HG03457 (cell line): ENCODE measurements around the gene EVC.
"Not testable (repeated sequence)": the region's sequence is repeated elsewhere in the genome, so short reads cannot be mapped to it uniquely, and the experiment has no call there.

Source experiments
- ATAC-seq: cut with Tn5 transposase; IDR thresholded peaks from one replicate; pipeline ENCODE4 v1.9.1; 2021; ENCODE audit warnings: moderate number of reproducible peaks; ENCODE audit not compliant: unreplicated experiment

EVC gene

DNA sequence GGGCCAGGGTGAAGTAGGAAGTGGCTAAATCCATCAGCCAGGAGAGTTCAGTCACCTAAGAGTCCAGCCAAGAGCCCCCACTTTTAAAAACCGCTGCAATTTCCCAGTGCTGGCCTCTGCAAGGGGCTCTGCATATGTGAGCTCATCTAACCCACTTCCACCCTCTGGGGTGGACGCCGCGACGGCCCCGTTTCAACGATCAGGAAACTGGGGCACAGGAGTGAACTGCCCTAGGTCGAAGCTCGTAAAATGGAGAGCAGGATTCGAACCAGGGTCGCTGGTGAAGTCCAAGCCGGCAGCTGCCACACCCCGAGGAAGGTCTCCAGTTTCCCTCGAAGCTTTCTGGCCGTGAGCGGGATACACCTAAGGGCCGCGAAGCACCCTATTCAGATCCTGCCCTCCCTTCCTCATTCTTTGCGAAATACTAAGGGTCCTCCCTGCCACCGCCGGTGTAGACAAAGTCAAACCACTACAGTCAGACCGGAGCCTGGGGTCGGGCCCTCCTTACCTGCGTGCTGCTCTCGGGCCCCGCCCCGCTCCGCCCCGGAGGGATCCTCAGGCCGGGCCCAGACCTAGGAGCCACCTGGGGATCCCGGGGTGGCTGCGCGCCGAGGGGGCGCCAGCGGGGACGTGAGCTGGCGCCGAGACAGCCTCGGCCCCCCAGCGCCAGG lies 3.1 kb upstream of the EVC start:
- no peak for ATAC-seq

- ATAC-seq, result no peak
Measured at GRCh38 chr4:5708449-5709206, 2.4 kb upstream of the EVC start, which contains the start of gene EVC2. Gene EVC2 (minus strand): TSS chr4:5708559. CDS start chr4:5708513, 46 bp downstream.

- no peak for ATAC-seq
Measured at GRCh38 chr4:5709207-5709575, 1.8 kb upstream of the EVC start.

DNA sequence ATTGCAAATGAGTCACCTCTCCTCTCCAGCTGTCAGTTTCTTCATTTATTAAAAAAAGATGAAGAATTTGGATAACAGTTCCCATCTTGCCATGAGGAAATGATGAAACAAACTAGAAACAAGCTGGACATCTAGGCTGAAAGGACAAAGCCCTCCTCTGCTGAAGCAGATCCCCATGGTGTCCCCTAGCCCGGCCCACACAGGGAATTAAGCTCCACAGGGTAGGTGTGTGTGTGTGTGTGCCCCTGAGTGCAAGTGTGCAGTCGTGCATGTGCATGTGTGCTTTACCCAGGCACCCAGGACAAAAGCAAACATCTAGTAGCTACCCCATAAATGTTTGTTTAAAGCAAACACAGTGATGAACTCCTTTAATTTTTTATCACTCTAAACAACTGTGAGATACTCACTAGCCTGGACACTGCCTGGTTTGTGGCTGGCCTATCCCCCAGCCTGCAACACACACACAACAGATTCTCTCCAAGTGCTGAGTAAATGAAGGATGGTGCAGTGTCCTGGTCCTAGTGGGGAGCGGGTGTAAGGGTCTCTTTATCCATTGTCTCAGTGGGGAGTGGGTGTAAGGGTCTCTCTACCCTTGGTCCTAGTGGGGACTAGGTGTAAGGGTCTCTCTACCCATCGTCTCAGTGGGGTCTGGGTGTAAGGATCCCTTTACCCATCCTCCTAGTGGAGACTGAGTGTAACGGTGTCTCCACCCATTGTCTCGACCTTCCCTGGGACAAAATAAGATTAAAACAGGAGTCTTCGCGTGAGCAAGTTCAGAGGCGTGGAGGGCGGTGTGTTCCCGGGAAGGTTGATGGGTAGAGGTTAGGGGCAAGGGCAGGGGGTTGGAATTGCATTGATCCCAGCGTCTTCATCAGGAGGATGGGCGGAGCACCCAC lies 688 bp upstream of the EVC start:
- no peak for ATAC-seq

GRCh38 chr4:5711479-5712184 lies 631 bp downstream of the EVC start:
- no peak for ATAC-seq

- no peak for ATAC-seq
Measured at GRCh38 chr4:5712517-5712916, 1.5 kb downstream of the EVC start.

- no peak for ATAC-seq
Measured at GRCh38 chr4:5712931-5713330, 1.9 kb downstream of the EVC start.

GRCh38 chr4:5713861-5714260 lies 2.9 kb downstream of the EVC start:
- ATAC-seq, result no peak

- ATAC-seq, result no peak
Measured at GRCh38 chr4:5715357-5715756, 4.4 kb downstream of the EVC start.

DNA sequence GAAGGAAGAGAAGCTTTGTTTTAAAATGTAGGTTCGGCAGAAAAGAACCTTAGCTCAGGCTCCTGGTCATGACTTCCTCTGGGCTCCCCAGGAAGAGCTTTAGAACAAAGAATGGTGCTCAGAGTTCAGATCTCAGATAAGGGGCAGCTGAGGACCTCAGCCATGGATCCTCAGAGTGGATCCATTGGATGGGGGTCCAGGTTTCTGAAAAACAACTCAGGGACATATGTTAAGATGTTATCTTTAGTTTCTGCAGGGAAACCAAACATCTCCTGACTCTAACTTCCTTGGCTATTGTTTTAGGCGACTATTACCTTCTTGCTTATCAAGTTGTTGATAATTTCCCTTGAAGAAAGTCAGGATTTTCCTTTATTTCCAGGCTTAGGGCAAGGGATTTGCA lies 5.4 kb downstream of the EVC start:
- no peak for ATAC-seq

DNA sequence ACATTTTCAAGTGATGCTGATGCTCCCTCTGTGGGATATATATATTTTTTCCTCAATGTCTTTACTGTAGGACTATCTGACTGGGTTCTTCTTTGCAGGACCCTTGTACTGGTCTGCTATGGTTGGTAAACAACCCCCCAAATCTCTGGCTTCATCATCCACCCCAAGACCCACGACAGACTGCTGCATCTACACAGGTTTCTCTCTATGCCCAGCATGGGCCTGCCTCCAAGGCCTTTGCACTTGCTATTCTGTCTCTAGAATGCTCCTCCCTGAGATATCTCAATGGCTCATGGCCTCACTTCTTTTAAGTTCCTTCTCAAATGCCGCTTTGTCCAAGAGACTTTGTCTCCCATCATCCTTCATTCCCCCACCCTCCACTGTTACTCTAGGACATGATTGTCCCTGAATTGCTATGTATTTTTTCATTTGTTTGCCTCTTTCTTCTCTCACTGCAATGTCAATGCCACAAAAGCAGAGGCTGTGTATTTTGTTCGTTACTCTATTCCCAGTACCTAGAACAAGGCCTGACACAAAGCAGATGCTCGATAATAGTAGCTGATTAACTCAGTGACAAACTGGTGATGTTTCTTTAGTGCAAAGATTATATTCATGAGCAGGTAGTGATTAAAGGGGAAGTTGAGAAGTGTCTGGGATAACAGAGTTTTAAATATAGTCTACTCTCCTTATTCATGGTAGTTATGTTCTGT lies 6.6 kb downstream of the EVC start:
- ATAC-seq, result no peak

DNA sequence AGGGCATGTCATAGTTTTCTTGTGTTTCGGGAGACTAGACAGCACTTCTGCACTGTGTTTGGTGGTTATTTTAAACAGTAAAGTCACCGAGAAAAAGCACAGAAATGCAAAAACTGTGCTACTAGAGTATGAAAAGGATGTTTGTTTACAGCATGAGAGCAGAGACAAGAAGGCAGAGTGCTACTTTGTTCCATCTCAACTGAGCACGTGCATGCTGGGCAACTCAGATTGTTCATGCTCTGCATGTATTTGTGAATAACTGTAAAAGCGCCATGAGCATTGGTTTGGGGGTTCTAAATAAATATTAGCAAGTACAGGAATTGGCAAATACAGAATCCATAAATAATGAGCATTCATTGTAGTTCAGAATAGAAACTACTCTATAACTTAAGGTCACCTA lies 7.4 kb downstream of the EVC start:
- ATAC-seq, result no peak

GRCh38 chr4:5719350-5720055 lies 8.5 kb downstream of the EVC start:
- ATAC-seq, result no peak

- ATAC-seq, result no peak
Measured at GRCh38 chr4:5720157-5720850, 9.3 kb downstream of the EVC start.

GRCh38 chr4:5720980-5721379 lies 10.0 kb downstream of the EVC start:
- no peak for ATAC-seq

GRCh38 chr4:5721923-5722322 lies 10.9 kb downstream of the EVC start:
- ATAC-seq, result no peak

DNA sequence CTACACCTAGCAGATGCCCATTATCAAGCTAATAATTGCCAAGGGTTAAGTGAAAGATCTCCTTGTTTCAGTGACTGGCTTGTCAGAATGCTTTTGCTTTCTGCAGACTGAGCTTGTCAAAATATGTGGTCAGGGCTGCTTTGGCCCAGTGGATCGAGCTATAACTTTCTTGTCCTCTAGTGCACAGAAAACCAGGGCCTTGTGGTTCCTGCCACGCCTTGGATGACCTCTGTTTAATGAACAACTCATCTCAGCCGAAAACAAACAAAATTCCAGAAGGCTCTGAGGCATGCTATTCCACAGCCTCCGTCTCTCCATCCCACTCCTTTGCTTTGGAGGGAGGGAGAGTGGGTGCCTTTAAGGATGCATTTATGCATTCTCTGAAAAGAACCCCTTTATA lies 11.3 kb downstream of the EVC start:
- ATAC-seq, result no peak

- ATAC-seq, result no peak
Measured at GRCh38 chr4:5724377-5724776, 13.4 kb downstream of the EVC start.

DNA sequence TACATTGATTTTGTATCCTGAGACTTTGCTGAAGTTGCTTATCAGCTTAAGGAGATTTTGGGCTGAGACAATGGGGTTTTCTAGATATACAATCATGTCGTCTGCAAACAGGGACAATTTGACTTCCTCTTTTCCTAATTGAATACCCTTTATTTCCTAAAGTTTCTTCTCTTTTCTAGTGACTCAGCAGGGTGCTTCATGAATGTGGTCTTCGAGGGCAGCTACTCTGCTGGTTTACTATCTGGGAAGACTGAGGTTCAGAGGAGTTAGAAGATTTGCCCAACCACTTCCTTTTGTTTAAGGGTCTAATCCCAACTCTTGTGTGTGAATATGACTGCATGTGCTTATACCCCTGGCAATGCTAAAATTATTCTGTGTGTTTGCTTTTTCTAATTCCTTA lies 17.4 kb downstream of the EVC start:
- not testable (repeated sequence) for ATAC-seq
